GM12864 (cell line): ENCODE data around the gene HSPA1B.
"Not testable (repeated sequence)": the region's sequence is repeated elsewhere in the genome, so short reads cannot be mapped to it uniquely, and the experiment has no call there.

Source experiments
- DNase-seq: peaks from one replicate; pipeline ENCODE4 v3.0.0-alpha.2; 2011; ENCODE audit warnings: low read depth
- H3K4me3 ChIP-seq: 2 replicates; pipeline ENCODE4 v1.5.1; 2011; ENCODE audit warnings: mild to moderate bottlenecking, low read depth, low read length, control low read depth
- TF ChIP-seq, protein P1 (sequence below): IDR thresholded peaks from 2 replicates; pipeline ENCODE4 v1.5.1; 2011; ENCODE audit warnings: low read depth, mild to moderate bottlenecking, moderate library complexity, low read length, control low read depth, inconsistent platforms; ENCODE audit errors: missing control alignments

Gene HSPA1B

DNA sequence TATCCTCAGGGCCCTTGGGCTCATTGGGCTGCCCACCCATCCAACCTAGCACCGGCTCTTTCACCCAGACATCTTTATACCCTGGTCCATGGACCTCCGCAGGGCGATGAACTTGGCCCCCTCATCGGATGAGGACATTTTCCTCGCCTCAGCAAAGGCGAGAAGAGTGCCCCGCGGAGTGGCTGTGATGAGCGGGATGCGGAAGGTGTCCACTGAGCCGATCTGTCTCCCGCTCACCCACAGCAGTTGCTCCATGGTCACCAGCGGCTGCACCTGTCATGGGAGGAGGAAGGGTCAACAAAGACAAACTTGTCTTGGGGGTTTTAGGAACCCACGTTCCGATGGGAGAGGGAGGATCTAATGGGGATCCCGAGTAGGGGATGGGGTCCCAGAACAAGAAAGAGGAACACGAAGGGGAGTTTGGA is 34.4 kb downstream of the HSPA1B start:
- H3K4me3 ChIP-seq = peak overlapping the region; percentile 91
- TF ChIP-seq, protein P1, sequence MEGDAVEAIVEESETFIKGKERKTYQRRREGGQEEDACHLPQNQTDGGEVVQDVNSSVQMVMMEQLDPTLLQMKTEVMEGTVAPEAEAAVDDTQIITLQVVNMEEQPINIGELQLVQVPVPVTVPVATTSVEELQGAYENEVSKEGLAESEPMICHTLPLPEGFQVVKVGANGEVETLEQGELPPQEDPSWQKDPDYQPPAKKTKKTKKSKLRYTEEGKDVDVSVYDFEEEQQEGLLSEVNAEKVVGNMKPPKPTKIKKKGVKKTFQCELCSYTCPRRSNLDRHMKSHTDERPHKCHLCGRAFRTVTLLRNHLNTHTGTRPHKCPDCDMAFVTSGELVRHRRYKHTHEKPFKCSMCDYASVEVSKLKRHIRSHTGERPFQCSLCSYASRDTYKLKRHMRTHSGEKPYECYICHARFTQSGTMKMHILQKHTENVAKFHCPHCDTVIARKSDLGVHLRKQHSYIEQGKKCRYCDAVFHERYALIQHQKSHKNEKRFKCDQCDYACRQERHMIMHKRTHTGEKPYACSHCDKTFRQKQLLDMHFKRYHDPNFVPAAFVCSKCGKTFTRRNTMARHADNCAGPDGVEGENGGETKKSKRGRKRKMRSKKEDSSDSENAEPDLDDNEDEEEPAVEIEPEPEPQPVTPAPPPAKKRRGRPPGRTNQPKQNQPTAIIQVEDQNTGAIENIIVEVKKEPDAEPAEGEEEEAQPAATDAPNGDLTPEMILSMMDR = no peak
- no peak for DNase-seq

DNA sequence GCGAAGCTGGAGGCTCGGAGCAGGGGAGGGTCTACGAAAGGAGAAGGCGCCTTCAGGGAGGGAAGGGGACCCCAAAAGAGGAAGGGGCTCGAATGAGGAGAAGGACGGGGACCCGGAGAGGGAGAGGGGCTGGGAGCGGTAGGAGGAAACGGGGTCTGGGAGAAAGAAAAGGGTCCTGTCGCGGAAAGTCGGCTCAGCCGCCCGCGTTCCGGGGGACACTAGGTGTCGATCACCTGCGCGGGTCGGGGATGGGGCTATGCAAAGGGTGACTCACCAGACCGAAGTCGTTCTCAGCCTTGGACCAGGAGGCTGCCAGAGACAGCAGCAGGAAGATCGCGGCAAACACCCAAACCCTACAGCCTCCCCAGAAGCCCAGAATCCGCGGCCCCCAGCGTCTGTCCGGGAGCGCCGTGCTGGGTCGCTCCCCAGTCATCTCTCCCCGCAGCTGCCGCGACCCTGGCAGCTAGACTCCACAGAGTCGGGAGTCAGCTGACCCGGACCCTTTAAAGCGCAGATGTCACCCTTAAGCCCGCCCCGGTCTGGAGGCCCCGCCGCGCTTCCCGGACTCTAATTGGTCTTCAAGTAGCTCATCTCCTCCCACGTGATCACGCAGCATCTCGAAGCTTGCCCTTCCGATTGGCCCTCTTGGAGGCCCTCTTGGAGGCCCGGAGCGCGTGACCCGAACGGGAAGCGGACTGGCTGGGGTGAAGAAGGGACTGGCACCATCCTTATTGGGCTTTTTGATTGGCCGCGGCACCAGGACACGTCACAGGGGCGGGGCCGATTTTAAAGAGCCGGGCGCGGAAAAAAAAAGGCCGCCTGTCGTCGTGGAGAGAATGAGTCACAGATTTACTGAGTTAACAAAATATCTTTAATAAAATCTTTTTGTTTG is 35.1 kb downstream of the HSPA1B start, which contains the start of gene NEU1:
NEU1 (minus strand) TSS at position 478 of the 892 bp plus-strand sequence; CDS start at position 433, 45 bp downstream.
- H3K4me3 ChIP-seq = peak within 1 kb of the TSS; percentile 91
- peak; percentile 100 for DNase-seq
- TF ChIP-seq, protein P1 = no peak

DNA sequence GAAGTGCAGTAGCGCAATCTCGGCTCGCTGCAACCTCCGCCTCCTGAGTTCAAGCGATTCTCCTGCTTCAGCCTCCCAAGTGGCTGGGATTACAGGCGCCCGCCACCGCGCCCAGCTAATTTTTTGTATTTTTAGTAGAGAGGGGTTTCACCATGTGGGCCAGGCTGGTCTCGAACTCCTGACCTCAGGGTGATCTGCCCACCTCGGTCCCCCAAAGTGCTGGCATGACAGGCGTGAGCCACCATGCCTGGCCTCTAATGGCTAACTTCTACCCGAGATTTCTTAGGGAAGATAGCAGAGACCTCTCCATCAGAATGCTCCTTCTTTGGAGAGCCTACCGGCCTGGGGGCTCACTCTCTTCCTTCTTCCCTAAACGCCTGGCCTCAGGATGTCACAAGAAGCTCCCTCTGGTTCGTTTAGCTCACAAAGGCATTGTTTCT is 36.6 kb downstream of the HSPA1B start:
- DNase-seq = not testable (repeated sequence)
- H3K4me3 ChIP-seq = peak overlapping the region; percentile 73

DNA sequence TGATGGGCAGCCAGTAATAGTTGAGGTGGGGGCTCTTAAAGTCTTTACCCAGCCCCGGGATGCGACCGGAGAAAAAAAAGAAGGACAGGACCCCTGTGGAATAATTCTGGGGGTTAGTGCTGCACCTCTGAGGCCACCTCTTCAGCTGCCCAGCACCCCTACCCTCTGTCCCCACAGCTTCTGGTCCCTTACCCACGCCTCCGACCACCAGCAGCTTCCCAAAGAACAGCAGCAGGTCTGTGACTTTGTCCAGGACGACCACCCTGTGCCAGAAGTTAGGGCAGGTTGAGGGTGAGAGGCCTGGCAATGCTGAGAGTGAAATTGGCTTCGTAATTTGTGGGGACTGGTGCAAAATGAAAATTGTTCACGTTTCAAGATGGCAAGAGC is 37.3 kb downstream of the HSPA1B start:
- TF ChIP-seq, protein P1 = no peak
- no peak overlapping the region for H3K4me3 ChIP-seq
- DNase-seq = no peak

DNA sequence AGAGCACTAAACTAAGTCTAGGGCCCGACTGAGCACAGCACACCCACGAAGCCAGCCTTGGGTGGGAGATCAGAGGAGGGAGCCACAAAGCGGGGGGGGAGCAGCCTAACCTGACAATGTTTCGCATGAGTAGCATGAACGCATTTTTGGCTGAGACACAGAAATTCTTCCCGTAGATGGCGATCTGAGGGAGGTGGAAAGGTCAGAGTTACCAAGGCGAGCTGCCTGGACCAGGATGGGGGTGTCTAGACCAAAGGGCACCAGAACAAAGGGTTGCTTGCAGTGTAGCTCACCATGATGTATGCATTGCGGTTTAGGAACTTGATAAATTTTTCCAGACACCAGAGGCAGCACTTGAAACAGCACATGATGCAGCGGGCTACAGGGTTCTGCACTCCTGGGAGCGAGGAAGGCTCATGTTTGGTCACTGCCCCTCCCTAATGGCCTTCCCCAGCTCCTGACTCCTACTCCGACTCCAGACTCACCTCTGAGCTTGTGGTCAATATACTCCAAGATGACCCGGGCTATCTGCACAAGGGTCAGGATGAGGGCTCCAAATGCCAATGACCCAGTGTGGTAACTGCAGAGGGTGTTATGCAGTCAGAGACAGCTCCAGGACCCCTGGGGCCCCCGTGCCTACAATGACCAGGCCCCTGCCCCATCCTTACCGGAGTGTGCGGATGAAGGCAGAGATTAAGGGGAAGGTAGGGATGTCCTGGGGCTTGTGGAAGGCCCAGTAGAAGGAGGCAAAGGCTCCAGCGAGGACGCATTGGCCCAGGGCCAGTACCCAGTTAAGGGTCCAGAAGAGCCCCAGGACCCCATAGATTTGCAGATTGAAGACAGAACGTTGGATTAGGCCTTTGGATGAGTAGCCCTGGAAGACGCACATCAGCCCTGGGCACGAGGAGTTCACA is 37.9 kb downstream of the HSPA1B start:
- TF ChIP-seq, protein P1 = no peak
- H3K4me3 ChIP-seq = no peak overlapping the region
- DNase-seq = no peak

DNA sequence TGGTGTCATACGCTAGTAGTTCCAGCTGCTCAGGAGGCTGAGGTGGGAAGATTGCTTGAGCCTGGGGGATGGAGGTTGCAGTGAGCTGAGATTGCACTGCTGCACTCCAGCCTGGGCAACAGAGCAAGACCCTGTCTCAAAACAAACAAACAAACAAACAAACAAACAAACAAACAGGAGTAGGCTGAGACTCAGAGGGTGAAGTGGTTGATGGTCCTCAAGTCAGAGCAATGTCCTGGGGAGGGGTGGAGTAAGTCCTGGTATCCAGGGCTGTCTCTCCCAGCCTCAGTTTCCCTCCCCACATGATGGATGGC is 41.1 kb downstream of the HSPA1B start:
- DNase-seq, H3K4me3 ChIP-seq: not testable (repeated sequence)

DNA sequence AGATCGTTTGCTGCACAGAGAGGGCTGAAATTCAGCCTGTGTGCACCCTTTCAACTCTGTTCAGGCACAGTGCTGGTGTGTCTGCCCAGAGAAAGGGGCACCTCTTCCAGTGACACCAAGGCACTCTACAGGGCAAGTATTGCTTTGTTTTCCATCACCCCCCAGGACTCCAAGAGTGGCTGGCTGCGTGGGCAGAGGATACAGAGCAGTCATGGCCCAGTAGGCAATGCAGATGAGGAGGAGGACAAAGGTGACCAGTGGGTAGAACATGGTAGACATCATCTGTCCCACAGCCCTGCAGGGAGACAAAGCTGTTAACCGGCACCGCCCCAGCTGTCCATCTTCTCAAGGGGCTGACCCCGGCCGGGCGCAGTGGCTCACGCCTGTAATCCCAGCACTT is 41.8 kb downstream of the HSPA1B start:
- TF ChIP-seq, protein P1 = no peak
- no peak for DNase-seq
- H3K4me3 ChIP-seq = no peak overlapping the region
